ENCODE measurements around the gene MTMR3.

MTMR3 gene

GRCh38 chr22:29903371-29903770, 20.4 kb downstream of the MTMR3 start:
- H3K9ac ChIP-seq (ENCODE audit: low read length): no peak overlapping the region
- no peak overlapping the region for H3K14ac ChIP-seq (ENCODE audit: low read length in 2 of 2)
- no peak overlapping the region for H2BK12ac ChIP-seq (ENCODE audit: low read length in 2 of 2)
- no peak overlapping the region for H3K4ac ChIP-seq (ENCODE audit: low read depth in 1 of 2, low read length in 2 of 2)
- H2BK15ac ChIP-seq (ENCODE audit: low read depth, poor library complexity, severe bottlenecking): no peak overlapping the region
- no peak overlapping the region for H3K18ac ChIP-seq (ENCODE audit: low read depth in 1 of 2, low read length in 2 of 2)
- H3K79me1 ChIP-seq (replicated peaks; ENCODE audit: low read length, poor library complexity, severe bottlenecking): peaks cover 9% of the 10 kb centered on the region
- no peak overlapping the region for H4K8ac ChIP-seq (ENCODE audit: low read length)
- H3K4me2 ChIP-seq (ENCODE audit: low read length, poor library complexity, severe bottlenecking): no peak overlapping the region
- no peak overlapping the region for H2BK120ac ChIP-seq (ENCODE audit: low read depth, low read length)
- H3K9me3 ChIP-seq (ENCODE audit: control insufficient read depth, low read length): no peaks in the 10 kb centered on the region
- no peak overlapping the region for H2AK5ac ChIP-seq (ENCODE audit: low read length, severe bottlenecking)
- no peak overlapping the region for H4K91ac ChIP-seq (ENCODE audit: low read length)
- H3K4me3 ChIP-seq (ENCODE audit: insufficient read depth in 1 of 2, low read depth in 1 of 2, low read length in 2 of 2): no peak overlapping the region
- 94% methylated on average over 5 of the region's 5 CpGs for WGBS
- H3K36me3 ChIP-seq (ENCODE audit: control insufficient read depth in 1 of 2, insufficient read depth in 2 of 2, low read depth in 1 of 2, low read length in 2 of 2): no peaks in the 10 kb centered on the region
- no peak overlapping the region for H2AFZ ChIP-seq (ENCODE audit: low read depth, low read length)
- H2BK5ac ChIP-seq (ENCODE audit: low read depth, low read length, poor library complexity, severe bottlenecking): no peak overlapping the region
- no peak overlapping the region for H3K27ac ChIP-seq (ENCODE audit: low read length, poor library complexity, severe bottlenecking)
- no peaks in the 10 kb centered on the region for H3K27me3 ChIP-seq (ENCODE audit: control insufficient read depth in 1 of 2, insufficient read depth in 1 of 2, low read length in 2 of 2)
- DNase-seq: no peak
- peaks cover 3% of the 10 kb centered on the region for H3K4me1 ChIP-seq (ENCODE audit: control insufficient read depth, insufficient read depth, low read depth, low read length)
- no peak overlapping the region for H3K23ac ChIP-seq (ENCODE audit: low read length in 2 of 2)

- WGBS: 100% methylated on average over 2 of the region's 3 CpGs
- Histone ChIP-seq H2BK120ac (ENCODE audit: low read depth, low read length) (no peak overlapping the region), H2BK15ac (ENCODE audit: low read depth, poor library complexity, severe bottlenecking) (no peak overlapping the region), H3K4me2 (ENCODE audit: low read length, poor library complexity, severe bottlenecking) (no peak overlapping the region), H3K14ac (ENCODE audit: low read length in 2 of 2) (no peak overlapping the region), H2AK5ac (ENCODE audit: low read length, severe bottlenecking) (no peak overlapping the region), H3K36me3 (ENCODE audit: control insufficient read depth in 1 of 2, insufficient read depth in 2 of 2, low read depth in 1 of 2, low read length in 2 of 2) (no peaks in the 10 kb centered on the region), H2BK5ac (ENCODE audit: low read depth, low read length, poor library complexity, severe bottlenecking) (no peak overlapping the region), H3K27ac (ENCODE audit: low read length, poor library complexity, severe bottlenecking) (no peak overlapping the region), H3K4me1 (ENCODE audit: control insufficient read depth, insufficient read depth, low read depth, low read length) (peaks cover 5% of the 10 kb centered on the region), H3K4ac (ENCODE audit: low read depth in 1 of 2, low read length in 2 of 2) (no peak overlapping the region), H2AFZ (ENCODE audit: low read depth, low read length) (no peak overlapping the region), H3K4me3 (ENCODE audit: insufficient read depth in 1 of 2, low read depth in 1 of 2, low read length in 2 of 2) (no peak overlapping the region), H3K27me3 (ENCODE audit: control insufficient read depth in 1 of 2, insufficient read depth in 1 of 2, low read length in 2 of 2) (no peaks in the 10 kb centered on the region), H2BK12ac (ENCODE audit: low read length in 2 of 2) (no peak overlapping the region), H3K9me3 (ENCODE audit: control insufficient read depth, low read length) (no peaks in the 10 kb centered on the region), H4K91ac (ENCODE audit: low read length) (no peak overlapping the region), H3K79me1 (replicated peaks; ENCODE audit: low read length, poor library complexity, severe bottlenecking) (peaks cover 9% of the 10 kb centered on the region), H3K23ac (ENCODE audit: low read length in 2 of 2) (no peak overlapping the region), H4K8ac (ENCODE audit: low read length) (no peak overlapping the region), H3K18ac (ENCODE audit: low read depth in 1 of 2, low read length in 2 of 2) (no peak overlapping the region), H3K9ac (ENCODE audit: low read length) (no peak overlapping the region)
- DNase-seq: no peak
Measured at GRCh38 chr22:29904020-29904419, 21.0 kb downstream of the MTMR3 start.

GRCh38 chr22:29907753-29908515, 25.0 kb downstream of the MTMR3 start:
- Histone ChIP-seq H2BK120ac (ENCODE audit: low read depth, low read length) (no peak overlapping the region), H3K79me1 (replicated peaks; ENCODE audit: low read length, poor library complexity, severe bottlenecking) (peaks cover 4% of the 10 kb centered on the region), H4K8ac (ENCODE audit: low read length) (no peak overlapping the region), H3K4me2 (ENCODE audit: low read length, poor library complexity, severe bottlenecking) (peak overlapping the region; percentile 50), H3K18ac (ENCODE audit: low read depth in 1 of 2, low read length in 2 of 2) (peak overlapping the region in 1 of 2 experiments; percentile 43), H3K14ac (ENCODE audit: low read length in 2 of 2) (no peak overlapping the region), H2AK5ac (ENCODE audit: low read length, severe bottlenecking) (peak overlapping the region; percentile 87), H4K91ac (ENCODE audit: low read length) (no peak overlapping the region), H3K4me3 (ENCODE audit: insufficient read depth in 1 of 2, low read depth in 1 of 2, low read length in 2 of 2) (no peak overlapping the region), H3K4me1 (ENCODE audit: control insufficient read depth, insufficient read depth, low read depth, low read length) (peaks cover 14% of the 10 kb centered on the region), H3K36me3 (ENCODE audit: control insufficient read depth in 1 of 2, insufficient read depth in 2 of 2, low read depth in 1 of 2, low read length in 2 of 2) (no peaks in the 10 kb centered on the region), H3K27me3 (ENCODE audit: control insufficient read depth in 1 of 2, insufficient read depth in 1 of 2, low read length in 2 of 2) (no peaks in the 10 kb centered on the region), H3K9me3 (ENCODE audit: control insufficient read depth, low read length) (no peaks in the 10 kb centered on the region), H3K9ac (ENCODE audit: low read length) (no peak overlapping the region), H2AFZ (ENCODE audit: low read depth, low read length) (no peak overlapping the region), H3K23ac (ENCODE audit: low read length in 2 of 2) (no peak overlapping the region), H2BK5ac (ENCODE audit: low read depth, low read length, poor library complexity, severe bottlenecking) (peak overlapping the region; percentile 73), H3K27ac (ENCODE audit: low read length, poor library complexity, severe bottlenecking) (peak overlapping the region; percentile 84), H3K4ac (ENCODE audit: low read depth in 1 of 2, low read length in 2 of 2) (no peak overlapping the region), H2BK15ac (ENCODE audit: low read depth, poor library complexity, severe bottlenecking) (no peak overlapping the region), H2BK12ac (ENCODE audit: low read length in 2 of 2) (no peak overlapping the region)
- WGBS: 60% methylated on average over 4 of the region's 5 CpGs
- DNase-seq: peak; percentile 91

- no peaks in the 10 kb centered on the region for H3K9me3 ChIP-seq (ENCODE audit: control insufficient read depth, low read length)
- no peak overlapping the region for H2BK120ac ChIP-seq (ENCODE audit: low read depth, low read length)
- H3K18ac ChIP-seq (ENCODE audit: low read depth in 1 of 2, low read length in 2 of 2): no peak overlapping the region
- H3K4me1 ChIP-seq (ENCODE audit: control insufficient read depth, insufficient read depth, low read depth, low read length): peaks cover 18% of the 10 kb centered on the region
- no peak overlapping the region for H3K23ac ChIP-seq (ENCODE audit: low read length in 2 of 2)
- H3K27ac ChIP-seq (ENCODE audit: low read length, poor library complexity, severe bottlenecking): peak overlapping the region; percentile 56
- H2BK15ac ChIP-seq (ENCODE audit: low read depth, poor library complexity, severe bottlenecking): no peak overlapping the region
- no peaks in the 10 kb centered on the region for H3K27me3 ChIP-seq (ENCODE audit: control insufficient read depth in 1 of 2, insufficient read depth in 1 of 2, low read length in 2 of 2)
- H4K91ac ChIP-seq (ENCODE audit: low read length): no peak overlapping the region
- H3K4ac ChIP-seq (ENCODE audit: low read depth in 1 of 2, low read length in 2 of 2): no peak overlapping the region
- H3K9ac ChIP-seq (ENCODE audit: low read length): no peak overlapping the region
- no peaks in the 10 kb centered on the region for H3K36me3 ChIP-seq (ENCODE audit: control insufficient read depth in 1 of 2, insufficient read depth in 2 of 2, low read depth in 1 of 2, low read length in 2 of 2)
- H2AK5ac ChIP-seq (ENCODE audit: low read length, severe bottlenecking): peak overlapping the region; percentile 88
- no peak overlapping the region for H2BK5ac ChIP-seq (ENCODE audit: low read depth, low read length, poor library complexity, severe bottlenecking)
- no peak for DNase-seq
- H2AFZ ChIP-seq (ENCODE audit: low read depth, low read length): no peak overlapping the region
- H2BK12ac ChIP-seq (ENCODE audit: low read length in 2 of 2): no peak overlapping the region
- WGBS: 98% methylated on average over 4 of the region's 4 CpGs
- H3K14ac ChIP-seq (ENCODE audit: low read length in 2 of 2): no peak overlapping the region
- no peaks in the 10 kb centered on the region for H3K79me1 ChIP-seq (replicated peaks; ENCODE audit: low read length, poor library complexity, severe bottlenecking)
- peak overlapping the region in 1 of 2 experiments; percentile 9 for H3K4me3 ChIP-seq (ENCODE audit: insufficient read depth in 1 of 2, low read depth in 1 of 2, low read length in 2 of 2)
- no peak overlapping the region for H3K4me2 ChIP-seq (ENCODE audit: low read length, poor library complexity, severe bottlenecking)
- no peak overlapping the region for H4K8ac ChIP-seq (ENCODE audit: low read length)
Measured at GRCh38 chr22:29912141-29912540, 29.2 kb downstream of the MTMR3 start.

Data from mesenchymal stem cell (in vitro differentiated cells and primary cell).